ENCODE data around the gene RNF144A.

The RNF144A gene

DNA sequence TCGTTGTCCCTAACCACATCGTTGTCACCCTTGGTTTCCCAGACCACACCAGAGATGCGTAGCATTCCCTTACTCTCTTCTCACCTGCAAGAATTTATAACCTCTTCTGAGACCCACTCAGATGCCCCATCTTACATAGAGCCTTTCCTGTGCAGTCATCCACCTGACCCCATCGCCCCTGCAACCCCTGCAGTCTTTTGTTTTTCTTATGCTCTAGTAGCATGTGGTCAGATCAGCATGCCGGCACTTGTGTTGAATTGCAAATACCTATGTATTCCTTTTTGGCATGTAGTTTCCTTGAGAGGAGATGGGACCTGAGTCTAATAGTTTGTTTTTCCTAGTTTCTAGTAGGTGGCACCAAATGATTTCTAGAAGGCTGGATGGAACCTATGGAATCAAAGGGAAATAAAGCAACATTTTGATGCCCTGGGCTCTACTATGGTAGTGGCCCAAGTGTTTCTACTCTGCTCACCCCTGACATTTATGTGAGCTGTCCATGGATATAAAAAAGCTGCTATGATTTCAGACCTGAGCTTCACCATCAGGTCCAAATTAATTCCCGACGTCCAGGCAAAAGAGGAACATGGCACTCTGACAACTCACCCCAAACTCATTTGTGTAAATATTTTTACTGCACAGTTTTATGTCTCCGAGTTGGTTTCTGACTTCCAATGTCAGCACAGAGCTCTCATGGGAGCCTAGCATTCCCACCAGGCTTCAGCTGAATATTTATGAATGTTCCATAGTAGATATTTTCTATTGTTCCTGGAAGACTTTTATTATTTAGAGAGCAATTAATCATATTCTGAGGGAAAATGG is 143.6 kb downstream of the RNF144A start:
- TF ChIP-seq EZH2phosphoT487 (IDR thresholded peaks at IDR 0.05; ENCODE audit: borderline replicate concordance), result no peak
- TF ChIP-seq, protein P1, sequence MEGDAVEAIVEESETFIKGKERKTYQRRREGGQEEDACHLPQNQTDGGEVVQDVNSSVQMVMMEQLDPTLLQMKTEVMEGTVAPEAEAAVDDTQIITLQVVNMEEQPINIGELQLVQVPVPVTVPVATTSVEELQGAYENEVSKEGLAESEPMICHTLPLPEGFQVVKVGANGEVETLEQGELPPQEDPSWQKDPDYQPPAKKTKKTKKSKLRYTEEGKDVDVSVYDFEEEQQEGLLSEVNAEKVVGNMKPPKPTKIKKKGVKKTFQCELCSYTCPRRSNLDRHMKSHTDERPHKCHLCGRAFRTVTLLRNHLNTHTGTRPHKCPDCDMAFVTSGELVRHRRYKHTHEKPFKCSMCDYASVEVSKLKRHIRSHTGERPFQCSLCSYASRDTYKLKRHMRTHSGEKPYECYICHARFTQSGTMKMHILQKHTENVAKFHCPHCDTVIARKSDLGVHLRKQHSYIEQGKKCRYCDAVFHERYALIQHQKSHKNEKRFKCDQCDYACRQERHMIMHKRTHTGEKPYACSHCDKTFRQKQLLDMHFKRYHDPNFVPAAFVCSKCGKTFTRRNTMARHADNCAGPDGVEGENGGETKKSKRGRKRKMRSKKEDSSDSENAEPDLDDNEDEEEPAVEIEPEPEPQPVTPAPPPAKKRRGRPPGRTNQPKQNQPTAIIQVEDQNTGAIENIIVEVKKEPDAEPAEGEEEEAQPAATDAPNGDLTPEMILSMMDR (conservative IDR thresholded peaks at IDR 0.05; ENCODE audit: low read length), result no peak
- H2AFZ ChIP-seq (ENCODE audit: low read length), result no peak overlapping the region
- no peaks in the 10 kb centered on the region for H3K9me2 ChIP-seq (replicated peaks; ENCODE audit: low read depth, low read length)
- H4K20me1 ChIP-seq (ENCODE audit: insufficient read depth, low read length, poor library complexity, severe bottlenecking), result no peaks in the 10 kb centered on the region
- H3K27me3 ChIP-seq (ENCODE audit: insufficient read depth, low read length, poor library complexity, severe bottlenecking), result no peaks in the 10 kb centered on the region
- no peak overlapping the region for H3K9ac ChIP-seq (ENCODE audit: low read depth, low read length, poor library complexity, severe bottlenecking)
- H3K79me2 ChIP-seq (ENCODE audit: insufficient read depth, low read length), result no peaks in the 10 kb centered on the region
- H3K9me3 ChIP-seq (ENCODE audit: insufficient read depth, low read depth, low read length), result no peaks in the 10 kb centered on the region
- H3K4me3 ChIP-seq (ENCODE audit: low read length, poor library complexity, severe bottlenecking), result no peak overlapping the region
- H3K36me3 ChIP-seq (ENCODE audit: insufficient read depth, low read length), result no peaks in the 10 kb centered on the region
- H3K4me1 ChIP-seq (ENCODE audit: insufficient read depth, low read length, poor library complexity, severe bottlenecking), result peaks cover 46% of the 10 kb centered on the region
- peak overlapping the region; percentile 82 for H3K4me2 ChIP-seq (ENCODE audit: low read depth, low read length, poor library complexity, severe bottlenecking)
- peaks cover 7% of the 10 kb centered on the region; the same call in 1 of the 2 replicates for H3F3A ChIP-seq (ENCODE audit: low read depth)

DNA sequence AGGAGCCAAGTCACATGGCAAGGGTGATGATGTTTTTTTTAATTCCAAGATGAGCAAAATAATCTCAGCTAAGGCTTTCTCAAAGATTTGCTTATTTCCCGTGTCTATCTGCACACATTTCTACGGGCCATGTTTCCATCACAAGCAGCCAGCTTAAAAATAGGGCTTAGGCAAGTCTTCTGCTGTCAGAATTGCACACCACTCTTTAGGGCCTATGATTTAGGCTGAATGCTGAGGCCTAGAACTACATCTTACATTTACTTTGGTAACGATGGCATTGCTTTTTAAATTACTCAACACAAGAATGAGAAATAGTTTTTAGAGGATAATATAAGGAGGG is 144.2 kb downstream of the RNF144A start:
- Histone ChIP-seq H3K4me3 (ENCODE audit: low read length, poor library complexity, severe bottlenecking) (no peak overlapping the region), H3K79me2 (ENCODE audit: insufficient read depth, low read length) (no peaks in the 10 kb centered on the region), H3K36me3 (ENCODE audit: insufficient read depth, low read length) (no peaks in the 10 kb centered on the region), H3K9me3 (ENCODE audit: insufficient read depth, low read depth, low read length) (no peaks in the 10 kb centered on the region), H3K4me2 (ENCODE audit: low read depth, low read length, poor library complexity, severe bottlenecking) (no peak overlapping the region), H3F3A (ENCODE audit: low read depth) (peaks cover 7% of the 10 kb centered on the region; the same call in 1 of the 2 replicates), H2AFZ (ENCODE audit: low read length) (no peak overlapping the region), H4K20me1 (ENCODE audit: insufficient read depth, low read length, poor library complexity, severe bottlenecking) (no peaks in the 10 kb centered on the region), H3K4me1 (ENCODE audit: insufficient read depth, low read length, poor library complexity, severe bottlenecking) (peaks cover 40% of the 10 kb centered on the region), H3K9ac (ENCODE audit: low read depth, low read length, poor library complexity, severe bottlenecking) (no peak overlapping the region), H3K9me2 (replicated peaks; ENCODE audit: low read depth, low read length) (no peaks in the 10 kb centered on the region), H3K27me3 (ENCODE audit: insufficient read depth, low read length, poor library complexity, severe bottlenecking) (no peaks in the 10 kb centered on the region)
- TF ChIP-seq EZH2phosphoT487 (IDR thresholded peaks at IDR 0.05; ENCODE audit: borderline replicate concordance), result no peak
- TF ChIP-seq, protein P1 (conservative IDR thresholded peaks at IDR 0.05; ENCODE audit: low read length), result no peak

DNA sequence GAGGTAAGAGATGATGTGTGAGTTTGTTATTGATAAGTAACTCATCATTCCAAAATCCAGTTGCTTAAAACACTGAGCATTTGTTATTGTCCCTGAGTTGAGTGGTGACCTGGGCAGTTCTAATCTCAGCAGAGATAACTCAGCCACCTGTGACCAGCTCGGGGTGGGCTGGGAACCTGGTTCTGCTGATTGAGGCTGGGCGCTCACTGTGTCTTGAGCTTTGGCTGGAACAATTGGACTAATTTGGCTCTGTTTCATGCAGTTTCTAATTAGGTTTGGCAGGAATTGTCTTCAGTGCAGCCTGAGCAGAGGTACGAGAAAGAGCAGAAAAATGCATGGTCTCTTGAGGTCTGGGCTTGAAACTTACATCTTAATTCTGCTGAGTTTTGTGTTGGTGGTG is 144.7 kb downstream of the RNF144A start:
- Histone ChIP-seq H3K36me3 (ENCODE audit: insufficient read depth, low read length) (no peaks in the 10 kb centered on the region), H3K4me1 (ENCODE audit: insufficient read depth, low read length, poor library complexity, severe bottlenecking) (peaks cover 35% of the 10 kb centered on the region), H4K20me1 (ENCODE audit: insufficient read depth, low read length, poor library complexity, severe bottlenecking) (no peaks in the 10 kb centered on the region), H3K27me3 (ENCODE audit: insufficient read depth, low read length, poor library complexity, severe bottlenecking) (no peaks in the 10 kb centered on the region), H3K9me2 (replicated peaks; ENCODE audit: low read depth, low read length) (no peaks in the 10 kb centered on the region), H3K79me2 (ENCODE audit: insufficient read depth, low read length) (no peaks in the 10 kb centered on the region), H3K4me2 (ENCODE audit: low read depth, low read length, poor library complexity, severe bottlenecking) (no peak overlapping the region), H3K4me3 (ENCODE audit: low read length, poor library complexity, severe bottlenecking) (no peak overlapping the region), H3F3A (ENCODE audit: low read depth) (peaks cover 7% of the 10 kb centered on the region; the same call in 1 of the 2 replicates), H3K9me3 (ENCODE audit: insufficient read depth, low read depth, low read length) (no peaks in the 10 kb centered on the region), H2AFZ (ENCODE audit: low read length) (no peak overlapping the region), H3K9ac (ENCODE audit: low read depth, low read length, poor library complexity, severe bottlenecking) (no peak overlapping the region)
- no peak for TF ChIP-seq EZH2phosphoT487 (IDR thresholded peaks at IDR 0.05; ENCODE audit: borderline replicate concordance)
- TF ChIP-seq, protein P1 (conservative IDR thresholded peaks at IDR 0.05; ENCODE audit: low read length), result no peak
